K562 (cell line): Measurements from ENCODE around the gene OLFML2A. TPM values are rescaled to one million over a fixed set of nuclear protein-coding genes. Genes with fewer than 3 reads are reported as not detected.

ENCODE experiments used
- ARID2 ChIP-seq: fragments of 450-650 bp; IDR thresholded peaks from 2 replicates; pipeline ENCODE4 v1.6.1; 2017; ENCODE audit warnings: antibody characterized with exemption, mild to moderate bottlenecking
- CBFB ChIP-seq: sonication (generic); formaldehyde crosslinking; IDR thresholded peaks from 2 replicates; pipeline ENCODE4 v1.4.0; 2020; ENCODE audit warnings: mild to moderate bottlenecking, missing genetic modification reagents
- CBX1 ChIP-seq: sonication (generic); IDR thresholded peaks from 2 replicates; pipeline ENCODE4 v1.6.1; 2016; ENCODE audit warnings: antibody characterized with exemption, low read depth, mild to moderate bottlenecking
- CBX8 ChIP-seq: fragments of 200-600 bp; sonication (generic); IDR thresholded peaks from 2 replicates; pipeline ENCODE4 v1.6.1; 2012; ENCODE audit warnings: borderline replicate concordance, mixed run types, low read depth, mild to moderate bottlenecking, moderate library complexity, mixed read lengths, low read length, control low read depth, inconsistent platforms; ENCODE audit not compliant: poor library complexity, severe bottlenecking; ENCODE audit errors: extremely low read depth
- CREB1 ChIP-seq, 2 experiments: sonication (generic) in 1 of 2; formaldehyde crosslinking in 1 of 2; IDR thresholded peaks; 2 replicates each; pipeline versions ENCODE4 v1.6.1 to v1.8.0; 2012 to 2022; ENCODE audit warnings: inconsistent platforms in 1 of 2, mild to moderate bottlenecking in 1 of 2, missing genetic modification reagents in 1 of 2, moderate library complexity in 1 of 2
- CREM ChIP-seq: IDR thresholded peaks from 2 replicates; pipeline ENCODE4 v1.6.1; 2014; ENCODE audit warnings: antibody characterized with exemption, low read depth
- CTBP1 ChIP-seq: fragments of 450-650 bp; IDR thresholded peaks from 2 replicates; pipeline ENCODE4 v1.6.1; 2016; ENCODE audit warnings: borderline replicate concordance
- HDGF ChIP-seq: fragments of 450-650 bp; IDR thresholded peaks from 2 replicates; pipeline ENCODE4 v1.6.1; 2016
- KLF6 ChIP-seq: fragments of 250-450 bp; sonication (Bioruptor Pico); IDR thresholded peaks from 2 replicates; pipeline ENCODE4 v1.4.0; 2020; ENCODE audit warnings: mild to moderate bottlenecking, moderate library complexity, borderline replicate concordance
- MYC ChIP-seq, 2 experiments: fragments of 250-450 bp in 1 of 2; sonication (Bioruptor Pico) in 1 of 2; IDR thresholded peaks; 2 replicates each; pipeline versions ENCODE4 v1.5.1 to v1.6.1; 2012 to 2021; ENCODE audit warnings: low read depth in 2 of 2, borderline replicate concordance in 1 of 2, improper control_type of control experiment in 1 of 2, low read length in 1 of 2, mild to moderate bottlenecking in 1 of 2, moderate library complexity in 1 of 2
- PTBP1 ChIP-seq: fragments of 200-400 bp; formaldehyde crosslinking; IDR thresholded peaks from 2 replicates; pipeline ENCODE4 v1.6.1; 2017; ENCODE audit warnings: low read depth, low read length
- TEAD2 ChIP-seq: fragments of 450-650 bp; IDR thresholded peaks from 2 replicates; pipeline ENCODE4 v1.6.1; 2016; ENCODE audit warnings: missing genetic modification characterization, control low read depth, missing compliant biosample characterization
- ZFPM2 ChIP-seq: fragments of 250-450 bp; sonication (Bioruptor Pico); IDR thresholded peaks from 2 replicates; pipeline ENCODE4 v1.5.1; 2022; ENCODE audit warnings: mild to moderate bottlenecking
- polyA plus RNA-seq, 8 experiments: library from polyadenylated mRNA; depleted of rRNA in 4 of 8; stranded (reverse) in 5 of 8; unstranded in 3 of 8; fragments of >200 nt; fragmentation: Nextera tagmentation in 2 of 8; fragmentation: Illumina TruSeq in 1 of 8; extraction: Ambion mirVana in 2 of 8; extraction: Trizol in 1 of 8; gene quantifications; 2 replicates each; pipeline versions ENCODE4 v1.2.1 to v1.2.3, GENCODE V29; 2011 to 2014; ENCODE audit warnings: inconsistent platforms in 1 of 8, missing spikeins in 1 of 8
- total RNA-seq, 7 experiments: library from RNA; depleted of rRNA in 6 of 7; stranded (reverse); fragments of >200 nt in 6 of 7; fragmentation: Illumina TruSeq in 2 of 7; extraction: Trizol in 2 of 7; gene quantifications; 2 replicates each; pipeline versions ENCODE4 v1.2.1 to v1.2.3, GENCODE V29; 2011 to 2021; ENCODE audit warnings: low replicate concordance in 1 of 7
- TF ChIP-seq, protein P1 (sequence below), 3 experiments: IDR thresholded peaks in 2 of 3; conservative IDR thresholded peaks in 1 of 3; 2 replicates each; pipeline ENCODE4 v1.5.1; 2011 to 2012; ENCODE audit warnings: low read length in 3 of 3, mild to moderate bottlenecking in 3 of 3, control low read depth in 2 of 3, improper control_type of control experiment in 1 of 3, inconsistent platforms in 1 of 3, low read depth in 1 of 3, mixed read lengths in 1 of 3, moderate library complexity in 1 of 3; ENCODE audit not compliant: insufficient read depth in 2 of 3
- TF ChIP-seq, protein P2 (sequence below): sonication (generic); IDR thresholded peaks from 2 replicates; pipeline ENCODE4 v1.6.1; 2016
- TF ChIP-seq, protein P3 (sequence below): fragments of 450-650 bp; formaldehyde crosslinking; IDR thresholded peaks from 2 replicates; pipeline ENCODE4 v1.4.0; 2022; ENCODE audit warnings: missing genetic modification characterization
- TF ChIP-seq, protein P4 (sequence below): fragments of 250-450 bp; sonication (Bioruptor Pico); IDR thresholded peaks from 2 replicates; pipeline ENCODE4 v1.8.0; 2022; ENCODE audit warnings: moderate library complexity, mild to moderate bottlenecking, inconsistent platforms
- TF ChIP-seq, protein P5 (sequence below): fragments of 450-650 bp; IDR thresholded peaks from 2 replicates; pipeline ENCODE4 v1.6.1; 2016; ENCODE audit warnings: low read depth, mild to moderate bottlenecking, moderate library complexity

OLFML2A gene
- total and polyA plus RNA-seq, 9 of the 15 experiments (the other 6 are each of a cell fraction or from before 2014, with no cell fraction given) = 0.16 TPM; not detected in 8

DNA sequence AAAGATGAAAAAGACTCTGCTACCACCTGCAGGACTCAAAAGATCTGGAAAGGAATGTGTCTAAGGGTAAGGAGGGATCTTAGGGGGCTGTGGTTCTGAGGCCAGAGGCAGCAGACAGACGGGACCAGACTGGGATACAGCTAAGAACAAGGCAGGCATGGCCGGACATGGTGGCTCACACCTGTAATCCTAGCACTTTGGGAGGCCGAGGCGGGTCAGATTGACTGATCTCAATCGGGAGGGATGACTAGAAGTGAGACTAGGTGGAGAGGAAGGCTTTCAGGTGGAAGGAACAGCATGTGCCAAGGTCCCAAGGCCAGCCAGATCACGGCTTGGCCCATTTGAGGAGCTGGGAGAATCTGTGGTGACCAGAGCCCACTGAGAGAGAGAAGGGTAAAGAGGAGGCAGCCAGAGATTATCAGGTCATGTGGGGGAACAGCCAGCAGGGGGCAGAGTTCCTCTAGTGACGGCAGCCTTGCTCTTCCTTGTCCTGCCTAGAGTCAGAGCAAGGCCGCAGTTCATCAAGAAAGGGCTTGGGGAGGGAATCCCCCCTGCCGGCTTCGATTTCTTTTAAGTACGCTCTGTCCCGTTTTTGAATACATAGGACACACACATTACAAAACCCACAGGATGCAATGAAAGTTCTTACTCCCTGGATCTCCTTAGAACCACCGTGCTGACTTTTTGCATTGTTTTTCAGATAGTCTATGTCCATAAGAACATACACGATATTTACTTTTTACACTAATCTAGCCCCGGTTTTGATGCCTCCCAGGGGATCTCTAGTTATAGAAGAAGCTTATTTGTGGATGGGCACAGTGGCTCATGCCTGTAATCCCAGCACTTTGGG lies 2.6 kb upstream of the OLFML2A start (continued):
- TF ChIP-seq CBX8 = no peak
- TF ChIP-seq KLF6 (CRISPR knock-in tag) = no peak
- TF ChIP-seq, protein P1, sequence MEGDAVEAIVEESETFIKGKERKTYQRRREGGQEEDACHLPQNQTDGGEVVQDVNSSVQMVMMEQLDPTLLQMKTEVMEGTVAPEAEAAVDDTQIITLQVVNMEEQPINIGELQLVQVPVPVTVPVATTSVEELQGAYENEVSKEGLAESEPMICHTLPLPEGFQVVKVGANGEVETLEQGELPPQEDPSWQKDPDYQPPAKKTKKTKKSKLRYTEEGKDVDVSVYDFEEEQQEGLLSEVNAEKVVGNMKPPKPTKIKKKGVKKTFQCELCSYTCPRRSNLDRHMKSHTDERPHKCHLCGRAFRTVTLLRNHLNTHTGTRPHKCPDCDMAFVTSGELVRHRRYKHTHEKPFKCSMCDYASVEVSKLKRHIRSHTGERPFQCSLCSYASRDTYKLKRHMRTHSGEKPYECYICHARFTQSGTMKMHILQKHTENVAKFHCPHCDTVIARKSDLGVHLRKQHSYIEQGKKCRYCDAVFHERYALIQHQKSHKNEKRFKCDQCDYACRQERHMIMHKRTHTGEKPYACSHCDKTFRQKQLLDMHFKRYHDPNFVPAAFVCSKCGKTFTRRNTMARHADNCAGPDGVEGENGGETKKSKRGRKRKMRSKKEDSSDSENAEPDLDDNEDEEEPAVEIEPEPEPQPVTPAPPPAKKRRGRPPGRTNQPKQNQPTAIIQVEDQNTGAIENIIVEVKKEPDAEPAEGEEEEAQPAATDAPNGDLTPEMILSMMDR (IDR thresholded peaks at IDR 0.05 in 2 of 3, conservative IDR thresholded peaks at IDR 0.05 in 1 of 3; ENCODE audit: insufficient read depth in 2 of 3, low read depth in 1 of 3, low read length in 3 of 3) = peak; percentile 87 to 92 (median 89)
- TF ChIP-seq ZFPM2 (CRISPR knock-in tag) = no peak
- no peak for TF ChIP-seq CBX1
- TF ChIP-seq MYC (IDR thresholded peaks at IDR 0.05; ENCODE audit: low read depth, low read length) = 0 out of 2 replicates have a peak, but pooled peaks have one; percentile 19
- TF ChIP-seq MYC (CRISPR knock-in tag; IDR thresholded peaks at IDR 0.05; ENCODE audit: borderline replicate concordance, low read depth) = no peak
- TF ChIP-seq PTBP1 = no peak
- TF ChIP-seq, protein P2, sequence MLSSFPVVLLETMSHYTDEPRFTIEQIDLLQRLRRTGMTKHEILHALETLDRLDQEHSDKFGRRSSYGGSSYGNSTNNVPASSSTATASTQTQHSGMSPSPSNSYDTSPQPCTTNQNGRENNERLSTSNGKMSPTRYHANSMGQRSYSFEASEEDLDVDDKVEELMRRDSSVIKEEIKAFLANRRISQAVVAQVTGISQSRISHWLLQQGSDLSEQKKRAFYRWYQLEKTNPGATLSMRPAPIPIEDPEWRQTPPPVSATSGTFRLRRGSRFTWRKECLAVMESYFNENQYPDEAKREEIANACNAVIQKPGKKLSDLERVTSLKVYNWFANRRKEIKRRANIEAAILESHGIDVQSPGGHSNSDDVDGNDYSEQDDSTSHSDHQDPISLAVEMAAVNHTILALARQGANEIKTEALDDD = no peak
- 0 out of 2 replicates have a peak, but pooled peaks have one; percentile 12 for TF ChIP-seq CREB1 (IDR thresholded peaks at IDR 0.05)
- TF ChIP-seq CREB1 (CRISPR knock-in tag; IDR thresholded peaks at IDR 0.05) = peak; percentile 19; the same call in 1 of the 2 replicates
- TF ChIP-seq, protein P3, sequence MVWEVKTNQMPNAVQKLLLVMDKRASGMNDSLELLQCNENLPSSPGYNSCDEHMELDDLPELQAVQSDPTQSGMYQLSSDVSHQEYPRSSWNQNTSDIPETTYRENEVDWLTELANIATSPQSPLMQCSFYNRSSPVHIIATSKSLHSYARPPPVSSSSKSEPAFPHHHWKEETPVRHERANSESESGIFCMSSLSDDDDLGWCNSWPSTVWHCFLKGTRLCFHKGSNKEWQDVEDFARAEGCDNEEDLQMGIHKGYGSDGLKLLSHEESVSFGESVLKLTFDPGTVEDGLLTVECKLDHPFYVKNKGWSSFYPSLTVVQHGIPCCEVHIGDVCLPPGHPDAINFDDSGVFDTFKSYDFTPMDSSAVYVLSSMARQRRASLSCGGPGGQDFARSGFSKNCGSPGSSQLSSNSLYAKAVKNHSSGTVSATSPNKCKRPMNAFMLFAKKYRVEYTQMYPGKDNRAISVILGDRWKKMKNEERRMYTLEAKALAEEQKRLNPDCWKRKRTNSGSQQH = no peak
- TF ChIP-seq HDGF = 0 out of 2 replicates have a peak, but pooled peaks have one; percentile 27
- TF ChIP-seq CBFB (CRISPR knock-in tag) = no peak
- TF ChIP-seq, protein P4, sequence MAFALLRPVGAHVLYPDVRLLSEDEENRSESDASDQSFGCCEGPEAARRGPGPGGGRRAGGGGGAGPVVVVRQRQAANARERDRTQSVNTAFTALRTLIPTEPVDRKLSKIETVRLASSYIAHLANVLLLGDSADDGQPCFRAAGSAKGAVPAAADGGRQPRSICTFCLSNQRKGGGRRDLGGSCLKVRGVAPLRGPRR (CRISPR knock-in tag) = no peak
- peak; percentile 58; the same call in 1 of the 2 replicates for TF ChIP-seq ARID2
- no peak for TF ChIP-seq TEAD2 (tag)
- TF ChIP-seq CREM = peak; percentile 68
- TF ChIP-seq CTBP1 = no peak; the same call in 1 of the 2 replicates
- TF ChIP-seq, protein P5, sequence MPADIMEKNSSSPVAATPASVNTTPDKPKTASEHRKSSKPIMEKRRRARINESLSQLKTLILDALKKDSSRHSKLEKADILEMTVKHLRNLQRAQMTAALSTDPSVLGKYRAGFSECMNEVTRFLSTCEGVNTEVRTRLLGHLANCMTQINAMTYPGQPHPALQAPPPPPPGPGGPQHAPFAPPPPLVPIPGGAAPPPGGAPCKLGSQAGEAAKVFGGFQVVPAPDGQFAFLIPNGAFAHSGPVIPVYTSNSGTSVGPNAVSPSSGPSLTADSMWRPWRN = no peak
